ENCODE results near the gene C3orf33.

GRCh38 chr3:155835341-155836071 lies 29.4 kb upstream of the C3orf33 start:
- TF ChIP-seq CTCF (IDR thresholded peaks at IDR 0.05) (no peak), POLR2AphosphoS5 (IDR thresholded peaks at IDR 0.05) (no peak)
